K562 (cell line): Measurements from ENCODE around the gene KISS1R. TPM values are rescaled to one million over a fixed set of nuclear protein-coding genes. Genes with fewer than 3 reads are reported as not detected.
A peak's percentile ranks its signal among the peaks of the same experiment; 100 is the strongest.

Source experiments
- ARID2 ChIP-seq: fragments of 450-650 bp; IDR thresholded peaks from 2 replicates; pipeline ENCODE4 v1.6.1; 2017; ENCODE audit warnings: antibody characterized with exemption, mild to moderate bottlenecking
- ATF1 ChIP-seq, 2 experiments: fragments of 450-650 bp in 1 of 2; IDR thresholded peaks; 2 replicates each; pipeline ENCODE4 v1.6.1; 2016; ENCODE audit warnings: missing compliant biosample characterization in 1 of 2, missing genetic modification characterization in 1 of 2
- ESRRB ChIP-seq: fragments of 250-450 bp; sonication (Bioruptor Pico); IDR thresholded peaks from 2 replicates; pipeline ENCODE4 v1.5.0; 2020; ENCODE audit warnings: mild to moderate bottlenecking, moderate library complexity, borderline replicate concordance
- KDM2B ChIP-seq: fragments of 250-450 bp; sonication (Bioruptor Pico); IDR thresholded peaks from 2 replicates; pipeline ENCODE4 v1.8.0; 2021; ENCODE audit warnings: mild to moderate bottlenecking, moderate library complexity
- MEF2D ChIP-seq: conservative IDR thresholded peaks from 2 replicates; pipeline ENCODE4 v1.6.1; 2016; ENCODE audit warnings: low read depth, missing genetic modification characterization, missing compliant biosample characterization
- MXI1 ChIP-seq: IDR thresholded peaks from 2 replicates; pipeline ENCODE4 v1.6.1; 2011; ENCODE audit warnings: low read depth, mild to moderate bottlenecking, improper control_type of control experiment, low read length
- NBN ChIP-seq: fragments of 450-650 bp; IDR thresholded peaks from 2 replicates; pipeline ENCODE4 v1.6.1; 2016; ENCODE audit warnings: low read depth, mild to moderate bottlenecking
- NR2C2 ChIP-seq, 2 experiments: fragments of 200-800 bp in 1 of 2; sonication (Bioruptor generic) in 1 of 2; sonication (generic) in 1 of 2; formaldehyde crosslinking in 1 of 2; IDR thresholded peaks; 2 replicates each; pipeline versions ENCODE4 v1.6.1 to v1.8.0; 2016 to 2022; ENCODE audit warnings: mild to moderate bottlenecking in 1 of 2, missing compliant biosample characterization in 1 of 2, missing genetic modification characterization in 1 of 2, missing genetic modification reagents in 1 of 2
- PHB ChIP-seq: fragments of 250-450 bp; sonication (Bioruptor Pico); IDR thresholded peaks from 2 replicates; pipeline ENCODE4 v1.5.0; 2021
- PML ChIP-seq: IDR thresholded peaks from 2 replicates; pipeline ENCODE4 v1.6.1; 2012; ENCODE audit warnings: low read length, inconsistent platforms
- POLR2H ChIP-seq: IDR thresholded peaks from 2 replicates; pipeline ENCODE4 v1.6.1; 2016; ENCODE audit warnings: missing genetic modification characterization, low read depth, mild to moderate bottlenecking, control low read depth, missing compliant biosample characterization, moderate library complexity
- SP1 ChIP-seq: sonication (generic); formaldehyde crosslinking; IDR thresholded peaks from 2 replicates; pipeline ENCODE4 v1.8.1; 2022; ENCODE audit warnings: mild to moderate bottlenecking, missing genetic modification reagents
- SUPT5H ChIP-seq: fragments of 450-650 bp; IDR thresholded peaks from 2 replicates; pipeline ENCODE4 v1.6.1; 2016
- TAF15 ChIP-seq: fragments of 200-400 bp; formaldehyde crosslinking; IDR thresholded peaks from 2 replicates; pipeline ENCODE4 v1.6.1; 2017; ENCODE audit warnings: mild to moderate bottlenecking, low read depth, low read length, moderate library complexity
- TAF7 ChIP-seq: fragments of 450-650 bp; IDR thresholded peaks from 2 replicates; pipeline ENCODE4 v1.6.1; 2016; ENCODE audit warnings: missing genetic modification characterization, missing compliant biosample characterization
- TBP ChIP-seq: optimal IDR thresholded peaks from 2 replicates; pipeline ENCODE3; 2011; ENCODE audit warnings: low read depth, low read length, improper control_type of control experiment
- polyA plus RNA-seq, 8 experiments: library from polyadenylated mRNA; depleted of rRNA in 4 of 8; stranded (reverse) in 5 of 8; unstranded in 3 of 8; fragments of >200 nt; fragmentation: Nextera tagmentation in 2 of 8; fragmentation: Illumina TruSeq in 1 of 8; extraction: Ambion mirVana in 2 of 8; extraction: Trizol in 1 of 8; gene quantifications; 2 replicates each; pipeline versions ENCODE4 v1.2.1 to v1.2.3, GENCODE V29; 2011 to 2014; ENCODE audit warnings: inconsistent platforms in 1 of 8, missing spikeins in 1 of 8
- total RNA-seq, 7 experiments: library from RNA; depleted of rRNA in 6 of 7; stranded (reverse); fragments of >200 nt in 6 of 7; fragmentation: Illumina TruSeq in 2 of 7; extraction: Trizol in 2 of 7; gene quantifications; 2 replicates each; pipeline versions ENCODE4 v1.2.1 to v1.2.3, GENCODE V29; 2011 to 2021; ENCODE audit warnings: low replicate concordance in 1 of 7
- TF ChIP-seq, protein P1 (sequence below), 2 experiments: fragments of 450-650 bp; IDR thresholded peaks; 2 replicates each; pipeline ENCODE4 v1.6.1; 2016
- TF ChIP-seq, protein P2 (sequence below): fragments of 450-650 bp; formaldehyde crosslinking; conservative IDR thresholded peaks from 2 replicates; pipeline ENCODE4 v1.4.0; 2022; ENCODE audit warnings: mild to moderate bottlenecking, missing genetic modification characterization
- TF ChIP-seq, protein P3 (sequence below): sonication (generic); formaldehyde crosslinking; IDR thresholded peaks from 2 replicates; pipeline ENCODE4 v1.8.0; 2023; ENCODE audit warnings: mild to moderate bottlenecking, missing genetic modification reagents

Gene KISS1R
- total and polyA plus RNA-seq, 9 of the 15 experiments (the other 6 are each of a cell fraction or from before 2014, with no cell fraction given) = 0.37 to 39.4 (median 2.0) TPM

DNA sequence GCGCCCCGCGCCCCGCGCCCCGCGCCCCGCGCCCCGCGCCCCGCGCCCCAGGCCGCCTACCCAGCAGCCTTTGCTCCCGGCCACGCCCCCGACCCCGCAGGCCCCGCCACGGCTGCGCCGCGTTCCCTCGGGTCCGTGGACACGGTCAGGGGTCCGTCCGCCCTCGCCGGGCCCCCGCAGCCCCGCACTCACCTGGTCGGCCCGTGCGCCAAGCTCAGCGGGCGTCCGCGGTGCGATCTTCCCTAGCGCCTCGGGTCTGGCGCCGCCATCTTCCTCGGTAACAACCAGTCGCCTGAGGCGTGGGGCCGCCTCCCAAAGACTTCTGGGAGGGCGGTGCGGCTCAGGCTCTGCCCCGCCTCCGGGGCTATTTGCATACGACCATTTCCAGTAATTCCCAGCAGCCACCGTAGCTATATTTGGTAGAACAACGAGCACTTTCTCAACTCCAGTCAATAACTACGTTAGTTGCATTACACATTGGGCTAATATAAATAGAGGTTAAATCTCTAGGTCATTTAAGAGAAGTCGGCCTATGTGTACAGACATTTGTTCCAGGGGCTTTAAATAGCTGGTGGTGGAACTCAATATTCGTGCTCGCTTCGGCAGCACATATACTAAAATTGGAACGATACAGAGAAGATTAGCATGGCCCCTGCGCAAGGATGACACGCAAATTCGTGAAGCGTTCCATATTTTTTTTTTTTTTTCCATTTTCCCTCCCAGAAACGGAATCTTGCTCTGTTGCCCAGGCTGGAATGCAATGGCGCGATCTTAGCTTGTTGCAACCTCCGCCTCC is 24.0 kb upstream of the KISS1R start, which contains the start of the genes MED16 and RNU6-9 (continued):
- TF ChIP-seq NR2C2 (CRISPR knock-in tag; IDR thresholded peaks at IDR 0.05) = 0 out of 2 replicates have a peak, but pooled peaks have one; percentile 40
- peak; percentile 22 for TF ChIP-seq NR2C2 (tag; IDR thresholded peaks at IDR 0.05)
- TF ChIP-seq PML = peak; percentile 35; the same call in 1 of the 2 replicates
- peak; percentile 98 for TF ChIP-seq TBP
- no peak for TF ChIP-seq ESRRB (CRISPR knock-in tag)
- TF ChIP-seq, protein P1, sequence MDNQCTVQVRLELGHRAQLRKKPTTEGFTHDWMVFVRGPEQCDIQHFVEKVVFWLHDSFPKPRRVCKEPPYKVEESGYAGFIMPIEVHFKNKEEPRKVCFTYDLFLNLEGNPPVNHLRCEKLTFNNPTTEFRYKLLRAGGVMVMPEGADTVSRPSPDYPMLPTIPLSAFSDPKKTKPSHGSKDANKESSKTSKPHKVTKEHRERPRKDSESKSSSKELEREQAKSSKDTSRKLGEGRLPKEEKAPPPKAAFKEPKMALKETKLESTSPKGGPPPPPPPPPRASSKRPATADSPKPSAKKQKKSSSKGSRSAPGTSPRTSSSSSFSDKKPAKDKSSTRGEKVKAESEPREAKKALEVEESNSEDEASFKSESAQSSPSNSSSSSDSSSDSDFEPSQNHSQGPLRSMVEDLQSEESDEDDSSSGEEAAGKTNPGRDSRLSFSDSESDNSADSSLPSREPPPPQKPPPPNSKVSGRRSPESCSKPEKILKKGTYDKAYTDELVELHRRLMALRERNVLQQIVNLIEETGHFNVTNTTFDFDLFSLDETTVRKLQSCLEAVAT (IDR thresholded peaks at IDR 0.05) = peak in 1 of 2 experiments; percentile 66; a peak in 2 of 4 replicates
- TF ChIP-seq TAF15 = no peak
- TF ChIP-seq MXI1 = peak; percentile 47; the same call in 1 of the 2 replicates
- no peak for TF ChIP-seq TAF7 (tag)
- TF ChIP-seq MEF2D (tag) = 0 out of 2 replicates have a peak, but pooled peaks have one; percentile 49
- no peak for TF ChIP-seq ARID2
- TF ChIP-seq NBN = no peak; the same call in 1 of the 2 replicates
- peak; percentile 99 for TF ChIP-seq POLR2H
- TF ChIP-seq, protein P2, sequence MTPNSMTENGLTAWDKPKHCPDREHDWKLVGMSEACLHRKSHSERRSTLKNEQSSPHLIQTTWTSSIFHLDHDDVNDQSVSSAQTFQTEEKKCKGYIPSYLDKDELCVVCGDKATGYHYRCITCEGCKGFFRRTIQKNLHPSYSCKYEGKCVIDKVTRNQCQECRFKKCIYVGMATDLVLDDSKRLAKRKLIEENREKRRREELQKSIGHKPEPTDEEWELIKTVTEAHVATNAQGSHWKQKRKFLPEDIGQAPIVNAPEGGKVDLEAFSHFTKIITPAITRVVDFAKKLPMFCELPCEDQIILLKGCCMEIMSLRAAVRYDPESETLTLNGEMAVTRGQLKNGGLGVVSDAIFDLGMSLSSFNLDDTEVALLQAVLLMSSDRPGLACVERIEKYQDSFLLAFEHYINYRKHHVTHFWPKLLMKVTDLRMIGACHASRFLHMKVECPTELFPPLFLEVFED = 0 out of 2 replicates have a peak, but pooled peaks have one; percentile 3
- TF ChIP-seq ATF1 (CRISPR knock-in tag; IDR thresholded peaks at IDR 0.05) = no peak
- TF ChIP-seq ATF1 (tag; IDR thresholded peaks at IDR 0.05) = peak; percentile 87
- TF ChIP-seq PHB (CRISPR knock-in tag) = no peak
- TF ChIP-seq SUPT5H = peak; percentile 73
- peak; percentile 90 for TF ChIP-seq SP1 (CRISPR knock-in tag)
- TF ChIP-seq, protein P3, sequence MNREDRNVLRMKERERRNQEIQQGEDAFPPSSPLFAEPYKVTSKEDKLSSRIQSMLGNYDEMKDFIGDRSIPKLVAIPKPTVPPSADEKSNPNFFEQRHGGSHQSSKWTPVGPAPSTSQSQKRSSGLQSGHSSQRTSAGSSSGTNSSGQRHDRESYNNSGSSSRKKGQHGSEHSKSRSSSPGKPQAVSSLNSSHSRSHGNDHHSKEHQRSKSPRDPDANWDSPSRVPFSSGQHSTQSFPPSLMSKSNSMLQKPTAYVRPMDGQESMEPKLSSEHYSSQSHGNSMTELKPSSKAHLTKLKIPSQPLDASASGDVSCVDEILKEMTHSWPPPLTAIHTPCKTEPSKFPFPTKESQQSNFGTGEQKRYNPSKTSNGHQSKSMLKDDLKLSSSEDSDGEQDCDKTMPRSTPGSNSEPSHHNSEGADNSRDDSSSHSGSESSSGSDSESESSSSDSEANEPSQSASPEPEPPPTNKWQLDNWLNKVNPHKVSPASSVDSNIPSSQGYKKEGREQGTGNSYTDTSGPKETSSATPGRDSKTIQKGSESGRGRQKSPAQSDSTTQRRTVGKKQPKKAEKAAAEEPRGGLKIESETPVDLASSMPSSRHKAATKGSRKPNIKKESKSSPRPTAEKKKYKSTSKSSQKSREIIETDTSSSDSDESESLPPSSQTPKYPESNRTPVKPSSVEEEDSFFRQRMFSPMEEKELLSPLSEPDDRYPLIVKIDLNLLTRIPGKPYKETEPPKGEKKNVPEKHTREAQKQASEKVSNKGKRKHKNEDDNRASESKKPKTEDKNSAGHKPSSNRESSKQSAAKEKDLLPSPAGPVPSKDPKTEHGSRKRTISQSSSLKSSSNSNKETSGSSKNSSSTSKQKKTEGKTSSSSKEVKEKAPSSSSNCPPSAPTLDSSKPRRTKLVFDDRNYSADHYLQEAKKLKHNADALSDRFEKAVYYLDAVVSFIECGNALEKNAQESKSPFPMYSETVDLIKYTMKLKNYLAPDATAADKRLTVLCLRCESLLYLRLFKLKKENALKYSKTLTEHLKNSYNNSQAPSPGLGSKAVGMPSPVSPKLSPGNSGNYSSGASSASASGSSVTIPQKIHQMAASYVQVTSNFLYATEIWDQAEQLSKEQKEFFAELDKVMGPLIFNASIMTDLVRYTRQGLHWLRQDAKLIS = 0 out of 2 replicates have a peak, but pooled peaks have one; percentile 66
- 0 out of 2 replicates have a peak, but pooled peaks have one; percentile 30 for TF ChIP-seq KDM2B
